HEK293T (cell line): ENCODE results near the gene ACSF3.

Experiments
- CTCF ChIA-PET: fragments of 350-600 bp; formaldehyde crosslinking; extraction: SDS; loops from one replicate; lab custom pipeline; 2021; ENCODE audit warnings: antibody characterized with exemption, inconsistent platforms; lab: Yijun Ruan, JAX
- POLR2A ChIA-PET: fragments of 350-600 bp; formaldehyde crosslinking; extraction: SDS; loops from one replicate; lab custom pipeline; 2020; ENCODE audit warnings: antibody characterized with exemption, inconsistent platforms; lab: Yijun Ruan, JAX
- DNase-seq: peaks from one replicate; pipeline ENCODE4 v3.0.0; 2012; ENCODE audit warnings: mixed read lengths; ENCODE audit errors: extremely low spot score
- ARNT ChIP-seq: fragments of 450-650 bp; IDR thresholded peaks from 2 replicates; pipeline ENCODE4 v1.6.1; 2017; ENCODE audit warnings: mild to moderate bottlenecking
- BHLHE40 ChIP-seq: fragments of 450-650 bp; IDR thresholded peaks from 2 replicates; pipeline ENCODE4 v1.6.1; 2016; ENCODE audit warnings: mild to moderate bottlenecking, moderate library complexity, borderline replicate concordance
- CTBP1 ChIP-seq: fragments of 450-650 bp; IDR thresholded peaks from 2 replicates; pipeline ENCODE4 v1.6.1; 2016; ENCODE audit warnings: borderline replicate concordance
- ELF4 ChIP-seq: fragments of 450-650 bp; IDR thresholded peaks from 2 replicates; pipeline ENCODE4 v1.6.1; 2017; ENCODE audit warnings: antibody characterized with exemption
- FOXA1 ChIP-seq: fragments of 450-650 bp; IDR thresholded peaks from 2 replicates; pipeline ENCODE4 v1.6.1; 2016; ENCODE audit warnings: mild to moderate bottlenecking
- FOXK2 ChIP-seq: fragments of 450-650 bp; IDR thresholded peaks from 2 replicates; pipeline ENCODE4 v1.6.1; 2016; ENCODE audit warnings: mild to moderate bottlenecking
- FOXM1 ChIP-seq: fragments of 450-650 bp; IDR thresholded peaks from 2 replicates; pipeline ENCODE4 v1.6.1; 2017; ENCODE audit warnings: mild to moderate bottlenecking, borderline replicate concordance
- HDGF ChIP-seq: fragments of 450-650 bp; IDR thresholded peaks from 2 replicates; pipeline ENCODE4 v1.6.1; 2017; ENCODE audit warnings: antibody characterized with exemption, borderline replicate concordance
- L3MBTL2 ChIP-seq: fragments of 450-650 bp; conservative IDR thresholded peaks from 2 replicates; pipeline ENCODE4 v1.6.1; 2016; ENCODE audit warnings: mild to moderate bottlenecking
- LEF1 ChIP-seq: fragments of 450-650 bp; IDR thresholded peaks from 2 replicates; pipeline ENCODE4 v1.6.1; 2017; ENCODE audit warnings: mild to moderate bottlenecking, borderline replicate concordance
- NFRKB ChIP-seq: fragments of 450-650 bp; IDR thresholded peaks from 2 replicates; pipeline ENCODE4 v1.6.1; 2016; ENCODE audit warnings: mild to moderate bottlenecking, moderate library complexity
- PKNOX1 ChIP-seq: fragments of 450-650 bp; IDR thresholded peaks from 2 replicates; pipeline ENCODE4 v1.6.1; 2016
- SP1 ChIP-seq: fragments of 450-650 bp; IDR thresholded peaks from 2 replicates; pipeline ENCODE4 v1.6.1; 2017
- SUZ12 ChIP-seq: fragments of 450-650 bp; IDR thresholded peaks from 2 replicates; pipeline ENCODE4 v1.6.1; 2016; ENCODE audit warnings: mild to moderate bottlenecking
- TARDBP ChIP-seq: fragments of 450-650 bp; IDR thresholded peaks from 2 replicates; pipeline ENCODE4 v1.6.1; 2016
- ZNF384 ChIP-seq: fragments of 450-650 bp; IDR thresholded peaks from 2 replicates; pipeline ENCODE4 v1.6.1; 2016

Gene ACSF3

GRCh38 chr16:89108416-89108815 lies 14.8 kb downstream of the ACSF3 start:
- TF ChIP-seq BHLHE40 (no peak), SP1 (no peak), ZNF384 (no peak), ARNT (no peak), CTBP1 (no peak), LEF1 (no peak), L3MBTL2 (no peak), ELF4 (no peak), FOXM1 (no peak), TARDBP (no peak), NFRKB (no peak), FOXK2 (no peak), SUZ12 (no peak)
- CTCF ChIA-PET = no interaction called here
- POLR2A ChIA-PET = no interaction called here
- DNase-seq = no peak

DNA sequence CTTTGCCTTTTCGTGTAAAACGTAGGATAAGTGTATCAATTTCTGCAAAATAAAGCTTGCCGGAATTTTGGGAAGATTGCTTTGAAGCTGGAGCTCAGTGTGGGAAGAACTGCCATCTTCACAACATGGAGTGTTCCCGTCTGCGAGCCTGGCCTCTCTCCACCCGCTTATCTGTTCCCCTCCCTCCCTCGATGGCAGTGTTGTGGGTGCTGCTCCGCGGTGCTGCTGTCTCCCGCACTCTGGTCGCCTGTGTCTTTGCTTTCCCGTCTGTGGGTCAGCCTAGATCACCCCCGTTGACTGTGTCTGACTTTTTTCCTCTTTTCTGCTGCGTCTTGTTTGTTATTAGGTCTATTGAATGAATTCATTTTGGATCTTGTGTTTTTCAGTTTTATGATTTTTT lies 17.0 kb downstream of the ACSF3 start:
- no peak for DNase-seq
- POLR2A ChIA-PET = no interaction called here
- TF ChIP-seq ELF4 (no peak), FOXK2 (no peak), FOXA1 (no peak), CTBP1 (no peak), FOXM1 (no peak), L3MBTL2 (no peak), TARDBP (no peak), NFRKB (no peak), ARNT (no peak), SUZ12 (no peak), LEF1 (no peak), ZNF384 (no peak), PKNOX1 (no peak), HDGF (no peak), BHLHE40 (no peak)
- CTCF ChIA-PET = no interaction called here

GRCh38 chr16:89111263-89111662 lies 17.6 kb downstream of the ACSF3 start:
- ChIA-PET POLR2A (interaction anchor here (1.1 kb wide), 1 partner anchor 17 kb away, joined by 3 read pairs; the partner anchor contains the start of gene ACSF3), CTCF (no interaction called here)
- DNase-seq = no peak
- TF ChIP-seq ARNT (no peak), FOXM1 (no peak), ELF4 (no peak), FOXK2 (no peak), PKNOX1 (no peak), LEF1 (no peak), FOXA1 (no peak), HDGF (no peak), ZNF384 (no peak), L3MBTL2 (no peak), SP1 (no peak), CTBP1 (no peak), BHLHE40 (no peak), SUZ12 (no peak), TARDBP (no peak), NFRKB (no peak)

DNA sequence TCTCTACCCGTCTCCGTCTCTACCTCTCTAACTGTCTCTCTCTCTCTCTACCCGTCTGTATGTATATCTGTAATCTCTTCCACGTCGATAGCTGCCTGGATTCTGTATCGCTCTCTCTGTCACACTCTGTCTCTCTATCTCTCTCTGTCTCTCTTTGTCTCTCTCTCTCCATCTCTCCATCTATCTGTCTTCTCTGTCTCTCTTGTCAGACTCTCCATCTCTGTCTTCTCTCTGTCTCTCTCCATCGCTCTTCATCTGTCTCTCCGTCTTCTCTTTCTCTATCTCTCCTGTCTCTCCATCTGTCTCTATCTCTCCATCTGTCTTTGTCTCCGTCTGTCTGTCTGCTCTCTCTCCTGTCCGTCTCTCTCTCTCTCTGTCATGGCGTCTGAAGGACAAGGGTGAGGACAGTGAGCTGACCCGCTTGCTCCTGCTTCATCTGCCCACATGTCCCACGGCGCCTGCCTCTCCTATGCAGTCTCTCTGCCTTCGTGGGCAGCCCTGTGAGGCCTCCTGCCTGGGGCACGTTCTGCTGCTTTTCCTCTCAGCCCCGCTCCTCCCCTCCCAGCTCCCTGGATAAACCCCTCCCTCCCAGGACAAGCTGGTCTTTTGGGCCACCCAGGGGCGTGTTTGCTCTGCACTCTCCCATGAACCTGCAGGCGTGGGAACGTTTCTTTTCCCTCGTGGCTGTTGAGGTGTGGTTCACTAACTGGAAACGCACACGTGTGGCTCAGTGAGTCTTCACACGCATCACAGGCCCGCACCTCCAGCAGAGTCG lies 18.9 kb downstream of the ACSF3 start:
- CTCF ChIA-PET = no interaction called here

GRCh38 chr16:89113152-89113547 lies 19.5 kb downstream of the ACSF3 start:
- TF ChIP-seq ARNT = no peak
- TF ChIP-seq CTBP1 = no peak
- no peak for TF ChIP-seq FOXK2
- TF ChIP-seq SUZ12 = no peak
- no peak for TF ChIP-seq ELF4
- no peak for TF ChIP-seq FOXA1
- TF ChIP-seq HDGF = no peak
- TF ChIP-seq L3MBTL2 = no peak
- no peak for TF ChIP-seq PKNOX1
- no peak for TF ChIP-seq SP1
- no peak for TF ChIP-seq TARDBP
- TF ChIP-seq BHLHE40 = no peak
- TF ChIP-seq LEF1 = no peak
- no peak for TF ChIP-seq NFRKB
- no peak for TF ChIP-seq ZNF384
- no peak for TF ChIP-seq FOXM1
- CTCF ChIA-PET = no interaction called here

More for the DNA sequence above, 18.9 kb downstream of the ACSF3 start:
- no peak for TF ChIP-seq SP1
- no peak for TF ChIP-seq PKNOX1
- no peak for TF ChIP-seq FOXK2
- no peak for TF ChIP-seq ZNF384
- no peak for TF ChIP-seq CTBP1
- TF ChIP-seq LEF1 = no peak
- no peak for TF ChIP-seq ELF4
- TF ChIP-seq L3MBTL2 = no peak
- TF ChIP-seq FOXM1 = no peak
- no peak for TF ChIP-seq SUZ12
- TF ChIP-seq NFRKB = no peak
- no peak for TF ChIP-seq HDGF
- no peak for TF ChIP-seq BHLHE40
- TF ChIP-seq FOXA1 = no peak
- POLR2A ChIA-PET = interaction anchor here (1.1 kb wide), 1 partner anchor 18 kb away, joined by 3 read pairs; the partner anchor contains the start of gene ACSF3
- no peak for DNase-seq

More at GRCh38 chr16:89113152-89113547, 19.5 kb downstream of the ACSF3 start:
- DNase-seq = no peak
- POLR2A ChIA-PET = no interaction called here
